Measurements from ENCODE around the gene RAC2.

- TF ChIP-seq CTCF (IDR thresholded peaks at IDR 0.05 in 4 of 5, conservative IDR thresholded peaks at IDR 0.05 in 1 of 5) (no peak), POLR2A (IDR thresholded peaks at IDR 0.05) (no peak)
These were observed 50.4 kb downstream of the RAC2 start for GRCh38 chr22:37193629-37194191.

All from gastrocnemius medialis (tissue), 4 donors.